ENCODE measurements around the gene NUP62.

NUP62 gene

DNA sequence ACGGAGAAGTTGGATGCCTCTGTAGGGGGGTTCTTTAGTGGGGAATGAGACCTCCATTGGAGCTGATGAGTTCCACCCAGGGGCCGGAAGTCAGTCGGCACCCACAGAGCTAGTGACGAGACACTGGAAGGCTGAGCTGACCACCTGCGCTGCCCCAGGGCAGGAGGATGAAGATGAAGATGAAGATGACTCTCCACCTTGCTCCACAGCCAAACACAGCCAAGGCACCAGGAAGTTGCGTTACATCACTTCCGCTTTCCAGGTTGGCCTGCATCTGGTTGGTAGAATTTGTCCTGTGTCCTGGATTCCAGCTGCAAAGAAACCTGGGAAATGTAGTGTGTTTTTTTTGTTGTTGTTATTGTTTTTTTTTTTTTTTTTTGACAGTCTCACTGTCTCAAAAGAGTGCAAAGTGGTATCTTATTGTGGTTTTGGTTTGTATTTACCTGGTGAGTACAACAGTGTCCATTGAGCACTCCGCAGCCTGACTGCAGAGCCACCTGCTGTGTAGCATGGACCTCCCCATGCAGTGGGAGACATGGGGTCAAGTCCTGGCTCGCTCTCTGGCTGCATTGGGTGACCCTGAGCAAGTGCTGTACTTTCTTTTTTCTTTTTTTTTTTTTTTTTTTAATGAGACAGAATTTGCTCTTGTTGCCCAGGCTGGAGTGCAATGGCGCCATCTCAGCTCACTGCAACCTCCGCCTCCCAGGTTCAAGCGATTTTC, 49.9 kb downstream of the NUP62 start:
- DNase-seq, result peak in 1 of 2 donors; percentile 21

DNA sequence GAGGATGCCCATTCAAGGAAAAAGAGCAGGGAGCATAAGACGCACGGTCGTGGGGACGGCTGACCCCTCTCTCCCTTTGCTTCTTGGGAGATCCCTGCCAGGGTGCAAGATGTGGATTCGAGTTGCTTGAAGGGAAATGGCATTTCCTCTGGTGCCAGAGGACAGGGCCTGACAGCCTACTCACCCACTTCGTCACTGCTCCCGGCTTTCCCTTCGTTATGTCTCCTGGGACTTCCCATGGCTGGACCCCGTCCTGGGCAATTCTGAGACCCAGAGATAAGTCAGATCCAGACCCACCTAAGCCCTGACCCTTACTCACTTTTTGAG, 50.6 kb downstream of the NUP62 start:
- no peak for DNase-seq

DNA sequence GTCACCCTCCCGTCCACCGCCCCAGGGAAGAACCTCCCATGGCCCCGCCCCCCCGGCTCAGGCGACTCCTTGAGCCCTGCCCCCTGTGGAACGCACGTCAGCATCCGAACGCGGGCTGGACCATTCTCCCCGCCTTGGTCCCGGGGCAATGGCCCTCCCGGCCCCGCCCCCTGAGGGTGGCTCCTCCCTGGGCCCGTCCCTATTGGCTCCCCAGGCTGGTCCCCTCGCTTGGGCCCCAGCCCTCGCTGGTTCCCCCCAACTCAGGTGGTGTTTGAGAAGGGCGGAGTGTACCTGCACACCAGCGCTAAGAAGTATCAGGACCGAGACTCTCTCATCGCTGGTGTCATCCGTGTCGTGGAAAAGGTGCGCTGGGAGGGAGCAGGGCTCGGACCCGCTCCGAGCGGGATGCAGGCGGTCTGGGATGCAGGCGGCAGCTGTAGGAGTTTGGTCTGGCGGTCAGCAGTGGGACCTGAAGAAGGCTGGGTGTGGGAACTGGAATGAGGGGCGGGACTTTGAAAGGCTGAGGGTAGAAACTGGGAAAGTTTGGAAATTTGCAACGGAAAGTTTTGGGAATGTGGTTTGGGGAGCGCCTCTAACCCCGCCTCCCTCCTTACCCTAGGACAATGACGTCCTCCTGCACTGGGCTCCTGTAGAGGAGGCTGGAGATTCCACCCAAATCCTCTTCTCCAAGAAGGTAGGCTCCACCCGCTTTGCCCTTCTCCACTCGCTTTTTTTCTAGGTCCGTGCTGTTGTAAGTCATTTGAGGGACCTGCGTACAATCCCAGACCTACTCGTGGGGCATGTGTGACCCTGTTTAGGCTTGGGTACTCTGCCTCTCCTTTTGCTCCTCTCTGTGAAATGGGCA, 51.2 kb downstream of the NUP62 start:
- DNase-seq, result peak; percentile 98 to 99

DNA sequence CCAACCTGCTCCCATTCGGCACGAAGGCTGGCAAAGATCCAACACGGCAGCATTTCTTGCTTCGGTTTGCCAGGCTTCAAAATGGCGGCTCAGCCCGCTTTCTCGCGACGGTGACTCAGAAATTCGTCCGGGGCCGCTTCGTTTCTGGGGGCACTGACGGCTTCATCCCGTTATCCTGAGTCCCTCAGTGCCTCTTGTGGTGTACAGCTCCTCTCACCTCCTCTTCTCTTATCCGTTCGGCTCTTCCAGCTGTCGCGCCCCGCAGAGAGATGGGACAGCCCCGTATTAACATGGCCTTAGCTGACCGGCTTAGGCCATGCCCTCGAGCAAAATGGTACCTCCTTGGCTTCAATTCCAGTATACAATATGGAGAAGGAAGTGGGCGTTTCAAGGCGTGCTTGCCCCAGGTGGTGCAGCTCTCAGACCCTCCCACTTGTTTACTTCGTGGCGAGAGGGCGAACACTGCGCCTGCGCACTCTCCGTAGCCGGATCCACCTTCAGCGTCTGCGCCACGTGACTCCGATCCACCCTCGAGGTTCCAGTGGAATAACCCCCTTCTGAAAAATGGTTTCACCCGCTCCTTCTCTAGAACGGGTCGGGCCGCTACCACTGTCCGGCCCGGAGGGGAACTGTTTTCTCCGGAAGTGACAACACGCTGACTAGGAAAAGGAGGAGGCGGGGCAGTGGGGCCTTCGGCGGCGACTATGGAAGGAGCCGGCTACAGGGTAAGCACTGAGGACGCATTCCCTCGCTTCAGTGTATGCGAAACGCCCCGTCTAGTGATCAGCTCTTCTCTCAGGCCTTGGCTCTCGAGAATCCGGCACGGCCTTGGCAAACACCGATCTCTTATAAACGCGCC, 52.1 kb downstream of the NUP62 start, which contains the start of the genes AKT1S1 and TBC1D17:
AKT1S1 (minus strand) TSS at position 336 of the 859 bp plus-strand sequence. CDS start 4,060 bp downstream, outside the sequence.
TBC1D17 (plus strand) TSS at position 683 of the 859 bp plus-strand sequence; CDS start at position 705, 22 bp downstream.
- DNase-seq, result peak; percentile 100

DNA sequence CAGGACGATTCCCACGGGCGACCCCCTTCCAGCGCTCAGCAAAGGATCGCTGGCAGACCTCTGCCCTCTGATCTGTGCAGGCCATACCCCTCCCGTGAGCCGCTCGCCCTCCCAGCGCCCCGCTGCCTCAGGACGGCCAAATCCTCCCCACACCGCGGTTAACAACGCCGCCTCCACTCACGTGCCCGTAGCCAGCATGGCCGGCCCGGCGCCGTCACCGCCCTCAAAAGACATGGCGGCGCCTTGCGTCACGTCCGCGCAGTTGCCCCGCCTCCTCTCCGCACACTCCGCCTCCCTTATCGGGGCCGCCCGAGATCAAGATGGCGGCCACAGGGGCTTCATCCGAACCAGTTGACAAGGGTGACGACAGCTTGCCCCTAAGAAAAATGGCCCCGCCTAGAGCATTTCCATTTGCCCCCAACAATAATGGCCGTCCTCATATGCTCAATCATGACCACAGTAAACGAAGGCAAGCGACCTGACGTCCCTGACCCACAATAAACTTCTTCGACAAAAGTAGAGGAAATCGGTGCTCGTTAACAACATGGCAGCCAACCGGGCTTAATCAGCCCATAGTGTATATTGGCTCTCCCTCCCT, 52.8 kb downstream of the NUP62 start:
- DNase-seq, result peak; percentile 99

DNA sequence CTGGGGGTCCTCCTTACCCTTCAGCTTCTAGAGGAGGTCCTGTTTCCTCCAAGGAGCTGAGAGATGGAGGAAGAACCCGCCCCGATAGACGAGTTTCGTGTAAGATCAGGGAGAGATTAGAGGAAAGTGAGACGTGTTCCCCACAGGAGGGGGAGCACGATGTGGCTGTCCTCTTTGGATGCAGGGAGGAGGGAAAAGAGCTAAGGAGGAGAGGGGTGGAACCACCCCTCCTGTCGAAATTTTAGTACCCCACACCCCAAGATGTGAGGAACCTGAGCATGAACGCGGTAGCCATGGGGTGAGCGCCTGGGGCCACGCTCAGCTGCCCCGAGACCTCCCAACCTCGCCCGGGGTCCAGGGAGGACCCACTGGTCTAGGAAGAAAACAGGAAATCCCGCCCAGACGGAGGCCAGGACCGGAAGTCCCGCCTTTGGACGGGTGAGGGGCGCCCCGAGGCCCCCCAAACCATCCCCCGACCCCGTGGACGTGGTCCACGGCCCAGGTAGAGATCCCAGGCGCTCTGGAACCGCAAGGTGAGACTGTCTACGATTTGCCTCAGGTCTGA, 53.4 kb downstream of the NUP62 start:
- peak; percentile 56 to 68 for DNase-seq

DNA sequence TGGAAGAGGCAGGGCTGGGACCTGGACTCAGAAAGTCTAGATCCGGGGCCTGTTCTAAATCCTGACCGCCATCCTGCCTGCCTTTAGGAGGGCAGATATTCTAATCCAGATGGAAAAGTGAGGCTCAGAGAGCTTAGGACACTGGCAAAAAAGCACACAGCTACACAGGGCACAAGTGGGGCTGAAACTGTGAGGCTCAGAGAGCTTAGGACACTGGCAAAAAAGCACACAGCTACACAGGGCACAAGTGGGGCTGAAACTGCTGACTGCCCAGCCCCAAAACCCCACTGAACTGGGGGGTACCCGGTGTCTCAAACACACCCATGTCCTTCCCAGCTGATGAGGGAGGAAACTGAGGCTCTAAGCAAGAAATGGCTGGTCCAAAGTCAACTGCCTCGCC, 54.1 kb downstream of the NUP62 start:
- DNase-seq, result no peak

DNA sequence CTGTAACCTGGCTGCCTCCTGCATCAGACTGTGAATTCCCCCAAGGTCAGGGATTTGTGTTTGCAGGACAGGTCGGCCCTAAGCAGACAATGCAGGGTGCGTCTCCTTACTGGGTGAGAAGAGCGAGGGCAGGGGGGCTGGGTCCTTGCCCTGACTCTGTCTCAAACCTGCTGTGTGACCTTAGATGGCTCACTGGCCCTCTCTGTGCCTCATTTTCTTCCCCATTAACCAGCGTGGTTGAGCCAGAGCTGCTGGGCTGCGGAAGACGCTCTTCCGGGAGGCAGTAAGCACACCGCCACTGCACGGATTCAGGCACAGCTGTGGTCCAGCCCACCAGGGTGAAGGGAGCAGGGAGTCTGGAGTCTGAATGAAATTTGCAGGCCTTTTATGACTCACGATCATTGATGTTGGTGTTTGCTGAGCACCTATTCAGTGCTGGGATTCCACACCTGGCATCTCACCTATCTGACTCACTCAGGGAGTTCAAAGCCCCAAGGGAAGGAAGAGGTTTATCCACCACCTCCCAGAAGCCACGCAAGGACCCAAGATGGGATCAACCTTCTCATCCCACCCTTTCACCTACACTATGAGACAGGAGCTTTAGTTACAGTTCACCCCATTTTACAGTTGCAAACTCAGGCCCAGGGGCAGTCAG, 54.7 kb downstream of the NUP62 start:
- no peak for DNase-seq

DNA sequence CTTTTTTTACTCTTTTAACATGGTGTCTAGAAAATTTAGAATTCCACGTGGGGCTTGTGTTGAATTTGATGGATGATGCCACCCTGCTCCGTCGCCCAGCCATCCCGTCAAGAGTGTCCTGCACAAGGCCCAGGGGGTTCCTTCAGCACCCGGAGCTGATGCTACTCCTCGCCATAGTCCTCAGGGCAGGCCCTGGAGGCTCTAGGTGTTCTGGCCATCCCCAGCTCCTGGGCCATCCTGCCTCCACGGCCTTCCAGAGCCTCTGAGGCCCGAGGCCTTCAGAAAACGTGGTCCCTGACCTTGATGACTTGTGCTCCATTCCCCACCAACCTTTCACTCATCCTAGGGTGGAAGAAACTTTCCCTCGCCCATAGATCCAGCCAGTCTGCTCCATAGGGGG, 55.5 kb downstream of the NUP62 start:
- DNase-seq, result no peak

DNA sequence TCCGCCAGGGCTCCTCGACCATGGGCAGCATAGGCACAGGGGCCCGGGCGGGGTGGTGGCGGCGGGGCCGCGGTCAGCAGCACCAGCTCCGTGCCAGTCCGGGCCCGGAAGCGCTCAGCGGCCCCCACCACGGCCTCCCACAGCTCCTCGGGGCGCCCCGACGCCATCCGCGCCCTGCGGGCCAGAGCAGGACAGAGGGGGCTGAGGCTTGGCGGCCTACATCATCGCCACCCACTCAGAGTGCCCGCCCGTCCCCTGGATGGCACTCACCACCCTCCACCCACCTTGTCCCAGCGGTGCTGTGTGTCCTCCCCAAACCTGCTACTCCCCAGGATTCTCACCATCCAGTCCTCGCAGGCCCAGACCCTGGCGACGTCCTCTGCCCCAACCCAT, 56.2 kb downstream of the NUP62 start:
- no peak for DNase-seq

DNA sequence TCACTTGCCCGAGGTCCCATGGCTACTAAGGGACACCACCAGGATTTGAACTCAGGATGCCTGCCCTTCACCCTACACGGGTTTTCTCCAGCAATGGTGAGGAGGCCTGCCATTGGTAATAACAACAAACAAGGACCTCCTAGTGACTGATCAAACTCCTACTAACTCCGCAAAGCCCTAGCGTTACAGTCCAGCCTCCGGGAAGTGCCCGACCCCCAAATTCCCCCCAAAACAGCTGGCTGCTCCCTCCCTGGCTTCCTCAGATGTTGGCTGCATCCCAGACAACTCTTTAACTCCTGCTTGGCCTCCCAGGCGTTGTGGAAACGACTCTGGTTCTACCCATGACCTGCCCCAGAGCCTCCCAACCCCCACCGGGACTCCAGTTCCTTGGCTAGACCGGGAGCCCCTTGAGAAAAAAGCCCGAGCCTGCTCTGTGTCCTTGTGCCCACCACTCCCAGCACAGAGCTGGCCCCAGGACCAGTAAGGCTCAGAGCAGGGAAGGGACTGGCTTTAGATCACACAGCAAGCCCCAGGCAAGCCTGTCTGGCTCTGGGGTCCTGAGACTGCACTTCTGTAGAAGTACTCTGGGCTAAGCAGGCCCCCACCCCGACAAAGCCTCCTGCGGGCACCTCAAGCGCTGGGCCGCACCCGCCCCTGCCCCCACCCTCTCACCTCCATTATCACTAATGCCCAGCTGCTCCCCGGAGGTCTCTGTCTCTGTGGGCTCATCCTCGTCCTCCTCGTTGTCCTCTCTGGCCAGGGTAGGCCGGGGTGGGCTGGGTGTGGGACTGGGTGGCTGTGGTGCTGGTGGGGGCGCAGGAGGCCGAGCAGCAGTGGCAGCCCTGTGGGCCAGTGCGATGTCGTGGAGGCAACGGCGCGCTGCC, 56.8 kb downstream of the NUP62 start:
- no peak for DNase-seq

DNA sequence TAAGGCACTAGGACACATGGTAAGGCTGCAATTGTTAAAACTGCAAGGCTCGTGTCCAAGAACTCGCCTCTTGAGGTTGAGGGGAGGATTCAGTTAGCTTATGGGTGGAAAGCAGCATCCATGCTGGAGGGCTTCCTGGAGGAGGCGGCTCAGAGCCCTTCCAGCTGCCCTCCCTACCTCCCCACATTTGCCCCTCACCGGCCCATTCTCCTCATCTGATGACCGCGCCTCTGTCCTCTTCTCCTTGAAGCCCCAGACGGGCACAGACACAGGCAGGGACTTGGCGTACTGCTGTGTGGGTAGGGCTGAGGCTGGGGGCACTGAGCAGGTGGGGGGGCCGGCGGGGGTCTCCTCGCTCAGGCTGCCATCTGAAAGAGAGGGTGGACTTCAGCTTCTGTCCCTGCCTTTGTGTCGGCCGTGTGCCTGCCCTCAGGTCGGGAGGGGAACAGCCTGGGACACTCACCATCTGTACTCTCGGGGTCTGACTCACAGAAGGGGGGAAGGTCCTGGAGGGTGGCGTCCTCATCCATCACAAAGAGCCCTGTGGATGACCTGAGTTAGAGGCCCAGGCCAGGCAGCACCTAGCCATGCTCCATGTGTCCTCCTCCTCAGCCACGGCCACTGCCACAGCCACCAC, 57.8 kb downstream of the NUP62 start:
- no peak for DNase-seq

DNA sequence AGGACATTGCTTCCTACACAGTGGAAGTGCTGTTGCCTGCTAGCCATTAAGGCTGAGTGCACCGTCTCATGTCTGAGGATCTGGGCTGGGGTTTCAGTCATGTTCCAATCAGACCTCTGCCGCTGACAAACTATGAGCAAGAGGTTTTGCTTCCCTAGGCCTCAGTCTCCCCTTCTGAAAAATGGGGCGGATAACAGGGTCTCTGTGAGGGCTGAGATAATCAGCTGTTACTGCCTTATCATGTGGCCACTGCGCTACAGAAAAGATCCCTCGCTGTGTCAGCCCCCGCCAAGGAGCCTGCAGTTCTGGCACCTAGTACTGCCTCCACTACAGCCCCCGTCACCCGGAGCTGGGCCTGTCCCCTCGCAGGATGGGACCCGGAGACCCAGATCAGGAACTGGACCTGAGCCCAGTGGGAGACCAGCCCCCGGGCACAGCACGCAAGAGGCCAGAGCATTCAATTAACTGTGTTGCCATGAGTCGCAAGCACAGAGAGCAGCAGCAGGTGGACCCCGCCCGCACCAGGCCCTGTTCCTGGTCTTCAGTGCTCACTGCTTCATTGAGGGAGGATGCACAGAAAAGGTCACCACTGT, 58.9 kb downstream of the NUP62 start:
- no peak for DNase-seq

DNA sequence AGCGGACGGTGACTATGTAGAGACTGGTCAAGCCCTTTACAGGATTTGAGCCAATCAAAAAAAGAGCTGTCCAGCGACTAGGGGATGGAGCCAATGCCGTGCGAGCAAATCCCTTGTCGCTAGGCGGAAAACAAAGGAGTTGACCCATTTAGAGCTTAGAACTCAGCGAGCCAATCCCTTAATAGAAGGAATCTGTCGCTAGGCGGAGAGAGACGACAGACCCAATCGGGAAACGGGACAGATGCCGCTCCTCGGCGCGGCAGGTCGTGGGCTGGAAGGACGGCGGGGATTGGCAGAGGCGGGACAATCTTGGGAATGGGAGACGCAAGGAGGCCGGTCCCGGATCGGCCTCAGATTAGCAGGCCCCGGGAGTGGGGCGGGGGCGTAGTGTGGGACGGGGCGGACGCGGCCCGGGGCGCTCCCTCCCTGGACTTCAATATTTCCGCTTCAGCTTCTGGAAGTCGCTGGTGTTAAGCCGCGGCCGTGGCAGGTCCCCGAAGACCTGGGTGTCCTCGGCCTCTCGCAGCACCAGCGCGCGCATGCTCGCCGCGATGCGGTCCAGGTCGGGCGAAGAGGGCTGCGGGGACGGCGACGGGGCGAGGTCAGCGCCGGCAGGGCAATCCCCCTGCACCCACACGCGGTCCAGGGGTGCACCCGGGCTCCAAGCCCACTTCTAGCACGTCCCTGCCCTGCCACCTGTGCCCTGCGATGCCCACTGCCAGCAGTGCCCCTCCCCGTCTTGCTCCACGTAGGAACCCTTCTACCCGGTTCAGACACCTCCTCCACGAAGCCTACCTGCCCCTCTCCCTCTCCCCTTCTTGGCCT, 59.6 kb downstream of the NUP62 start:
- DNase-seq, result peak; percentile 97 to 98

DNA sequence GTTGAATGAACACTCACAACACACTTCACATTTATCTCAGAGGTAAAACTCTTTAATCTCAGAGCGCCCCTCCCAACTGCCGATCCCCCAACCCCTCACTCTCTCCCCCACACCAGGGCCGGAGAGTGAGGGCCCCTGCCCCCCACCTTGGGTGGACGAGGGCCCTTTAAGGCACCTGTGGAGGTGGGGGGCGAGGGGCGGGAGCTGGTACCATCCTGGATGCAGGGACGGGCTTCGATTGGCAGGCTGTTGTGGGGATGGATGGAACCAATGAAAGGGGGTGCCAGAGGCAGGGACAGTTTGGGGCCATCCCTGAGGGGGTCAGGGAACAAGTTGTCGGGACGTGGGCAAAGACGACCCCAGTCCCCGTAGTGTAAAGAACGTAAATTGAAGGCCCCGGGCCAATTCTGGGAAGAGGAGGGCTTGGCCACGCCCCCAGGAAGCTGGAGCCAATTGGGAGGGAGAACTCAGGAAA, 60.3 kb downstream of the NUP62 start:
- DNase-seq, result no peak

DNA sequence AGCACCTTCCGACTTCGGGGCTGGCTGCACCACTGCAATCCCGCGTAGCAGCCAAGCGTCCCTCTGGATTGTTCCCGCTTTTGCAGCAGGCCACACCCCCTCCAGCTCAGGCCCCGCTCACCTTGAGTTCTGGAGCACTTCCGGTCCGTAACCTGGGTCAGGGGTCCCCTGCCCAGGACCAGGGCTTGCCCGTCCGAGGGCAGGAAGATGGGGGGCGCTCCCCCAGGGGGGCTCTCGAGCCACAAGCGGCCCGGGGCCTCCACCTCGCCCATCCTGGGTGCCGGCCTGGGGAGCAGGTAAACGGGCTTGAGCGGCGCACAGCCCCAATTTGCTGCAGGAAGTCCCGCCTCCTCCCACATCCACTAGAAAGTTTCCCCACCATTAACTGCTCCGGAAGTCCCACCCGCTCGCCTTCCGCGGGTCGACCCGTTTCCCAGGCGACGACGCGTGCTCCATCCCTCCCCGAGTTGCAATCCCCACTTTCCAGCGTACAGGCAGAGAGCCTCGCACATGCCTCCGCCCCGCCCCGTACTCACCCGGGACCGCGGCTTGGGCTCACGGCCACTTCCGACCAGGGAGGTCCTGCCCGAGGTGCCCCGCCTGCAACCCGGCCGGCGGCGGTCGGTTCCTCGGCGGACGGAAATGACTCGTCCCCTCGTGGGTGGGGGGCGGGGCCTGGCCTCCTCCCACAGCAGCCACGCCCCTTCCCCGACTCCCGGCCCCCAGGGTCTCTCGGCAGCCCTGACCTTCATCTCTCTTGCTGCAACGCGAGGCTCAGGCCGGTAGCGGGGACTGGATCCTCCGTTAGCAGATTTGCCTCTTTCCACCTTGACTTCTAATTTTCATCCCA, 62.1 kb downstream of the NUP62 start, which contains the start of gene PNKP:
PNKP (minus strand) TSS at position 644 of the 850 bp plus-strand sequence; CDS start at position 272, 372 bp downstream.
- DNase-seq, result peak; percentile 86 to 89

DNA sequence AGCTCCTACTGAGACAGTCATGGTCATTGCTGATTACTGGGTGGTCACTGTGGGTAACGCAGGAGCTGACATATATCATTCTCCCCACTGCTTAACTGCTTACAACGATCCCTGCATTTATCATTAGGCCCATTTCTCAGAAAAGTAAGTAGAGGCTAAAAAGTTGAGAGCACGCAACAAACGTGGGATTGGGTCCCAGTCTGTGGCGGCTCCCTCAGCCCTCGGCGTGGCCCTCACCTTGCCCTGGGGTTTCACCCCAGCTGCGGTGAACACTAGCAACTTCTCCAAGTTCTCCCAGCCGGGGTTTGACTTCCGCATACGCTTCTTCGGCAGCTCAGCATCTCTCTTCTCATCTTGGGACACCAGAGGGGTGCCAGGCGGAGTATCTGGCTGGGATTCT, 64.4 kb downstream of the NUP62 start:
- DNase-seq, result no peak

DNA sequence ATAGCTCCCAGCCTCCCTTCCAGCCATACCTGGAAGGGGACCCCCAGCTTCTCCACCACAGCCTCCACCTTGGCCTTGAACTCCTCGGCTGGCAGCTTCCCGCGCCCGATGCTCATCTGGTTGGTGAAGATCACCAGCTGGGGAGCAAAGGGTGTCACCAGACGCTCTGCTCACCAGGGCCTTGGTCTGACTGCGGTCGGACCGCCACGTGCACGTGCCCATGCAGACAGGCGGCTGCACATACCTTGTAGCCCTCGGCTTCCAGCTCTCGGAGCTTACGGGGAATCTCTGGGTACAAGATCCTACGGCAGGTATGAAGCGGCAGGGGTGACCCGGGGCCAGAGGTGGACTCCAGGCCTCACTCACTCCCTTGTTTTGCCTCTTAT, 65.4 kb downstream of the NUP62 start:
- DNase-seq, result no peak
